Mesothelial cell of epicardium (in vitro differentiated cells): ENCODE measurements around the gene FGF12. TPM values are rescaled to one million over a fixed set of nuclear protein-coding genes. Genes with fewer than 3 reads are reported as not detected.

Experiments used
- DNase-seq, 2 experiments: peaks; one replicate each; pipeline ENCODE4 v3.0.0; 2021; ENCODE audit warnings: low spot score in 2 of 2; ENCODE audit not compliant: unreplicated experiment in 2 of 2
- H3K27ac Mint-ChIP-seq: 2 replicates; pipeline ENCODE4 v1.8.0; 2021; ENCODE audit warnings: mixed read lengths
- H3K27me3 Mint-ChIP-seq: 2 replicates; pipeline ENCODE4 v1.8.0; 2021; ENCODE audit warnings: low read depth, mixed read lengths
- H3K36me3 Mint-ChIP-seq: 2 replicates; pipeline ENCODE4 v1.8.0; 2021; ENCODE audit warnings: mixed read lengths
- H3K4me1 Mint-ChIP-seq: 2 replicates; pipeline ENCODE4 v1.8.0; 2021; ENCODE audit warnings: mixed read lengths
- H3K4me3 Mint-ChIP-seq: 2 replicates; pipeline ENCODE4 v1.8.0; 2021; ENCODE audit warnings: mild to moderate bottlenecking, moderate library complexity, mixed read lengths
- H3K9me3 Mint-ChIP-seq: 2 replicates; pipeline ENCODE4 v1.8.0; 2021; ENCODE audit warnings: mixed read lengths
- total RNA-seq: library from RNA; stranded (reverse); gene quantifications from 3 replicates; pipeline ENCODE4 v1.2.1, GENCODE V29; 2021
- TF ChIP-seq, protein P1 (sequence below): fragments of 200-600 bp; sonication (generic); IDR thresholded peaks from one replicate; pipeline ENCODE4 v1.5.0; 2021; ENCODE audit warnings: antibody characterized with exemption; ENCODE audit not compliant: unreplicated experiment

The FGF12 gene
- total RNA-seq, 1 donor from 2014 or later = 1.0 TPM

DNA sequence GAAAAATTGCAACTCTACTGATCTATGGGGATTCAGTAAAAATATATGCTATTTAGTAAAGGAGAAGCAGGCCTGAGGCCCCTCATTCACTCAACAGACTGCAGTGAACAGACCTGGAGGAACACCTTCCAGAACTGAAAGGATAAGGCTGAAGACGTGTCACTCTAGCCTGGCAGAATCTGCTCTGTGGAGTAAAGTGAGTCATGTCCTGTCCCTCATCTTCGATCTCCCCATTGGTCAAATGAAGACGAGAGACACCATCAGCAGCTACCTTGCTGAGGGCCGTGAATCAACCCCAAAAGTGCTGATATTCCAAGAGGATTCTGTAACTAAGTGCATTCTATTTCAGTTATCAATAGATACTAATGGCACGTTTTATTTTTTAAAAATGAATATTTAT lies 359.7 kb downstream of the FGF12 start:
- Mint-ChIP-seq H3K9me3 (no peaks in the 10 kb centered on the region), H3K4me1 (peaks cover 2% of the 10 kb centered on the region), H3K27me3 (peaks cover 1% of the 10 kb centered on the region), H3K36me3 (no peaks in the 10 kb centered on the region), H3K27ac (no peak overlapping the region), H3K4me3 (no peak overlapping the region)
- TF ChIP-seq, protein P1, sequence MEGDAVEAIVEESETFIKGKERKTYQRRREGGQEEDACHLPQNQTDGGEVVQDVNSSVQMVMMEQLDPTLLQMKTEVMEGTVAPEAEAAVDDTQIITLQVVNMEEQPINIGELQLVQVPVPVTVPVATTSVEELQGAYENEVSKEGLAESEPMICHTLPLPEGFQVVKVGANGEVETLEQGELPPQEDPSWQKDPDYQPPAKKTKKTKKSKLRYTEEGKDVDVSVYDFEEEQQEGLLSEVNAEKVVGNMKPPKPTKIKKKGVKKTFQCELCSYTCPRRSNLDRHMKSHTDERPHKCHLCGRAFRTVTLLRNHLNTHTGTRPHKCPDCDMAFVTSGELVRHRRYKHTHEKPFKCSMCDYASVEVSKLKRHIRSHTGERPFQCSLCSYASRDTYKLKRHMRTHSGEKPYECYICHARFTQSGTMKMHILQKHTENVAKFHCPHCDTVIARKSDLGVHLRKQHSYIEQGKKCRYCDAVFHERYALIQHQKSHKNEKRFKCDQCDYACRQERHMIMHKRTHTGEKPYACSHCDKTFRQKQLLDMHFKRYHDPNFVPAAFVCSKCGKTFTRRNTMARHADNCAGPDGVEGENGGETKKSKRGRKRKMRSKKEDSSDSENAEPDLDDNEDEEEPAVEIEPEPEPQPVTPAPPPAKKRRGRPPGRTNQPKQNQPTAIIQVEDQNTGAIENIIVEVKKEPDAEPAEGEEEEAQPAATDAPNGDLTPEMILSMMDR = no peak
- DNase-seq = no peak

DNA sequence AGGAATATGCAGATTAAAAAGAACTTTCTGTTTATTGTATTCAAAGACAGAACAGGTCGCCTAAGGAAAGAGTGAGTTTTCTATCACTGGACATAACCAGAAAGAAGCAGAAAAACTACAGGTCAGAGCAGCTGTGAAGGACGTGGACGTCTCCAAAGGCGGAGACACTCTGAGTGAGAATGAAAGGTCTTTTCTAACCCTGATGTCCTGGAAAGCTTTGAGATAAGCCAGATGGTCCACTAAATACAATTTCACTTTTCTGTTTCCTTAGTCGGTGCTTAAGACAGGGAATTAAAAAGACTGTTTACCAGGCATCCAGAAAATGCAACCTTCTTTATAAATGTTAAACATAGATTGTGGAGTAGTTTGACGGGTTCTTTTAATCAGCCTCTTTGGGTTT lies 360.4 kb downstream of the FGF12 start:
- TF ChIP-seq, protein P1 = no peak
- H3K36me3 Mint-ChIP-seq = no peaks in the 10 kb centered on the region
- no peak overlapping the region for H3K27ac Mint-ChIP-seq
- DNase-seq = no peak
- peaks cover 2% of the 10 kb centered on the region for H3K4me1 Mint-ChIP-seq
- H3K4me3 Mint-ChIP-seq = no peak overlapping the region
- no peaks in the 10 kb centered on the region for H3K9me3 Mint-ChIP-seq
- peaks cover 1% of the 10 kb centered on the region for H3K27me3 Mint-ChIP-seq

DNA sequence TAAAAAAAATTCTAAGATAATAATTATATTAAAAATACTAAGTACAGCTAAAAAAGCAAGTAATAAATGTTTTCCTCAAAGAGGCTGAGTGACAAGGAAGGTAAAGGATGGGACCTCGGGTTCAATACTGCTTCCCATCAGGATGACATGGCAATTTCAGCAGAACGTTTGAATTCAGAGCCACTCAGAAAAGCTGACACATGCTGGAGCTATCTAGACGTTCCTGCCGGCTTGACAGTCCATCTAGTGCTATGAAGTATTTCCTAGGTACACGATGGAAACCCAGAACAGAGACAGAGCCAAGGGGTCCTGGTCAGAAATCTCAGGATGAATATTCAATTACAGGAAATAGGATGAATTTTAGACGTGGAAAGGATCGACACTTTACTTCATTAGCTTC lies 361.8 kb downstream of the FGF12 start:
- Mint-ChIP-seq H3K27ac (no peak overlapping the region), H3K4me1 (no peaks in the 10 kb centered on the region), H3K36me3 (no peaks in the 10 kb centered on the region), H3K4me3 (no peak overlapping the region), H3K9me3 (no peaks in the 10 kb centered on the region), H3K27me3 (no peaks in the 10 kb centered on the region)
- no peak for DNase-seq
- TF ChIP-seq, protein P1 = no peak

DNA sequence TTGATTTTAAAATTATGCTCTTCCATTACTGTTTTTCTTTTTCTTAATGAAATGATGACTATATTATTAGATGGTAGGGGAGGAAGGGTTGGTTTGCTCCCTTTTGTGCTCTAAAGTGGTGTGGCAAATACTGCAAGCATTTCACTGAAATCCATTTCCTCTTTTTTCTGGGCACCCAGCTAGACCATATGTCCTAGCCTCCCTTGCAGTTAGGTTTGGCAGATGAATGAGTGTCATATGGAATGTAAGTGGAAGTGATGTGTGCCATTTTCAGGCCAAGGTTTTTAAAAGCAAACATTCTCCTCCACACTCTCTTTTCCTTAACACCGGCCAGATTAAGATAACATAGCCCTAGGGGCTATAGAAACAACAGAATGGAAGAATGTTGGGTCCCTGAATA lies 363.0 kb downstream of the FGF12 start:
- H3K36me3 Mint-ChIP-seq = no peaks in the 10 kb centered on the region
- H3K9me3 Mint-ChIP-seq = no peaks in the 10 kb centered on the region
- TF ChIP-seq, protein P1 = no peak
- no peak overlapping the region for H3K27ac Mint-ChIP-seq
- H3K4me3 Mint-ChIP-seq = no peak overlapping the region
- DNase-seq = no peak
- H3K27me3 Mint-ChIP-seq = no peaks in the 10 kb centered on the region
- no peaks in the 10 kb centered on the region for H3K4me1 Mint-ChIP-seq

DNA sequence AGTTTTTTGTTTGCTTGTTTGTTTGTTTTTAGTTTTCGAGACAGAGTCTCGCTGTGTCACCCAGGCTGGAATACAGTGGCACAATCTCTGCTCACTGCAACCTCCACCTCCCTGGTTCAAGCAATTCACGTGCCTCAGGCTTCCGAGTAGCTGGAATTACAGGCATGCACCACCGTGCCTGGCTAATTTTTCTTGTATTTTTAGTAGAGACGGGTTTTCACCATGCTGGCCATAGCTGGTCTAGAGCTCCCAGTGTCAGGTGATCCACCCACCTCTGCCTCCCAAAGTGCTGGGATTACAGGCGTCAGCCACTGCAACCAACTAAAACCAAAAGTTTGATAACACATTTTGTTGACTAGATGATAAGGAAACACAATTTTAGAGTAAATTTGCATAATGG lies 372.7 kb downstream of the FGF12 start:
- no peak overlapping the region for H3K27ac Mint-ChIP-seq
- no peak overlapping the region for H3K4me3 Mint-ChIP-seq
- H3K9me3 Mint-ChIP-seq = no peaks in the 10 kb centered on the region
- no peak for DNase-seq
- H3K27me3 Mint-ChIP-seq = no peaks in the 10 kb centered on the region
- TF ChIP-seq, protein P1 = no peak
- H3K4me1 Mint-ChIP-seq = no peaks in the 10 kb centered on the region
- no peaks in the 10 kb centered on the region for H3K36me3 Mint-ChIP-seq

DNA sequence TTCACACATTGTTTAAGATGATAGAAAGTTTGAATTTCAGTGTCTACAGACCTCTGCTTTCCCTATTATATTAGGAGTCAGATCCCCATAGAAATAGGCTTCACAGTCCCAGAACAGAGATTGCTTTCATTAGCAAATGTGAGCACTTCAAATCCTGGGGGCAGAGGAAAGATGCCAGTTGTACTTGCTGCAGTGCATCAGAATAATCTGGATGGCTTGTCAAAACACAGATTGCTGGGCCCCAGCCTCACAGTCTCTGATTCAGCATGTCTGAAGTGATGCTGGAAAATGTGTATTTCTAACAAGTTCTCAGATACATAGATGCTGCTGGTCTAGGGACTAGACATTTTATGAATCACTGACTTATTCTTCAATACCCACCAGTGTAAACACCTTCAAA lies 375.2 kb downstream of the FGF12 start:
- Mint-ChIP-seq H3K9me3 (no peaks in the 10 kb centered on the region), H3K36me3 (no peaks in the 10 kb centered on the region), H3K27me3 (no peaks in the 10 kb centered on the region), H3K4me3 (no peak overlapping the region), H3K27ac (no peak overlapping the region), H3K4me1 (no peaks in the 10 kb centered on the region)
- TF ChIP-seq, protein P1 = no peak
- DNase-seq = no peak
